Liver (tissue), 9 donors: Measurements from ENCODE around the gene OR6B1. TPM values are rescaled to one million over a fixed set of nuclear protein-coding genes. Genes with fewer than 3 reads are reported as not detected.

Source experiments
- DNase-seq: peaks from one replicate; pipeline ENCODE4 v3.0.0-alpha.2; 2017; ENCODE audit warnings: low spot score
- H3K27ac ChIP-seq, 2 donors: one replicate each; pipeline ENCODE4 v1.7.0; 2013; ENCODE audit warnings: inconsistent platforms in 2 of 2, low read length in 2 of 2, control low read depth in 1 of 2, low read depth in 1 of 2, mild to moderate bottlenecking in 1 of 2
- H3K27me3 ChIP-seq, 4 donors: one replicate each; pipeline versions ENCODE4 v1.6.1 to v1.7.0; 2013; ENCODE audit warnings: low read length in 3 of 4, inconsistent platforms in 1 of 4, mild to moderate bottlenecking in 1 of 4, moderate library complexity in 1 of 4; ENCODE audit not compliant: control insufficient read depth in 4 of 4, insufficient read depth in 4 of 4
- H3K36me3 ChIP-seq, 4 donors: one replicate each; pipeline versions ENCODE4 v1.6.1 to v1.7.0; 2013; ENCODE audit warnings: low read length in 3 of 4, mild to moderate bottlenecking in 3 of 4, low read depth in 1 of 4, moderate library complexity in 1 of 4; ENCODE audit not compliant: control insufficient read depth in 4 of 4, insufficient read depth in 3 of 4
- H3K4me1 ChIP-seq, 4 donors: one replicate each; pipeline versions ENCODE4 v1.6.1 to v1.7.0; 2013; ENCODE audit warnings: low read length in 3 of 4, mild to moderate bottlenecking in 3 of 4, moderate library complexity in 1 of 4; ENCODE audit not compliant: control insufficient read depth in 4 of 4, insufficient read depth in 4 of 4
- H3K4me3 ChIP-seq, 3 donors: one replicate each; pipeline versions ENCODE4 v1.6.1 to v1.7.0; 2013; ENCODE audit warnings: low read length in 3 of 3, control low read depth in 1 of 3, low read depth in 1 of 3, mild to moderate bottlenecking in 1 of 3
- H3K9ac ChIP-seq, 2 donors: one replicate each; pipeline ENCODE4 v1.7.0; 2013; ENCODE audit warnings: low read length in 2 of 2, mild to moderate bottlenecking in 2 of 2, moderate library complexity in 2 of 2, control low read depth in 1 of 2, low read depth in 1 of 2
- H3K9me3 ChIP-seq, 4 donors: one replicate each; pipeline versions ENCODE4 v1.6.1 to v1.7.0; 2013; ENCODE audit warnings: low read length in 3 of 4; ENCODE audit not compliant: control insufficient read depth in 4 of 4
- EGR1 ChIP-seq, 2 donors: IDR thresholded peaks; 2 replicates each; pipeline ENCODE4 v1.6.1; 2016 to 2018; ENCODE audit warnings: antibody characterized with exemption in 2 of 2, low read depth in 2 of 2
- FOXA1 ChIP-seq: IDR thresholded peaks from 2 replicates; pipeline ENCODE4 v1.6.1; 2016; ENCODE audit warnings: antibody characterized with exemption
- FOXA2 ChIP-seq: IDR thresholded peaks from 2 replicates; pipeline ENCODE4 v1.6.1; 2016; ENCODE audit warnings: antibody characterized with exemption
- GABPA ChIP-seq, 2 donors: IDR thresholded peaks in 1 of 2; conservative IDR thresholded peaks in 1 of 2; 2 replicates each; pipeline ENCODE4 v1.6.1; 2016; ENCODE audit warnings: antibody characterized with exemption in 2 of 2, mild to moderate bottlenecking in 1 of 2, moderate library complexity in 1 of 2
- HNF4A ChIP-seq, 2 donors: conservative IDR thresholded peaks; 2 replicates each; pipeline ENCODE4 v1.6.1; 2016; ENCODE audit warnings: antibody characterized with exemption in 2 of 2, mild to moderate bottlenecking in 2 of 2
- HNF4G ChIP-seq: IDR thresholded peaks from 2 replicates; pipeline ENCODE4 v1.6.1; 2016; ENCODE audit warnings: antibody characterized with exemption
- JUND ChIP-seq, 2 donors: IDR thresholded peaks; 2 replicates each; pipeline ENCODE4 v1.6.1; 2016; ENCODE audit warnings: antibody characterized with exemption in 2 of 2
- RXRA ChIP-seq, 2 donors: IDR thresholded peaks; 2 replicates each; pipeline ENCODE4 v1.6.1; 2017 to 2018; ENCODE audit warnings: antibody characterized with exemption in 2 of 2, mild to moderate bottlenecking in 1 of 2
- SP1 ChIP-seq: IDR thresholded peaks from 2 replicates; pipeline ENCODE4 v1.6.1; 2018; ENCODE audit warnings: antibody characterized with exemption, mild to moderate bottlenecking
- TAF1 ChIP-seq: conservative IDR thresholded peaks from 2 replicates; pipeline ENCODE4 v1.6.1; 2016; ENCODE audit warnings: antibody characterized with exemption, mild to moderate bottlenecking
- WGBS: extraction: QIAGEN DNeasy Blood & Tissue Kit; methylation state at CpG from one replicate; pipeline ENCODE4 v1.1.7; 2013; 5-methylcytosine and 5-hydroxymethylcytosine counted together
- polyA plus RNA-seq, 2 donors: library from polyadenylated mRNA; stranded (reverse) in 1 of 2; unstranded in 1 of 2; fragments of 200-250 nt in 1 of 2; fragments of >200 nt in 1 of 2; fragmentation: Nextera tagmentation in 1 of 2; extraction: Ambion mirVana in 1 of 2; gene quantifications; one replicate each; pipeline versions ENCODE4 v1.2.1 to v1.2.3, GENCODE V29; 2013 to 2015
- total RNA-seq, 2 donors: library from RNA; depleted of rRNA; stranded (reverse); fragments of >200 nt; gene quantifications; one replicate each; pipeline ENCODE4 v1.2.3, GENCODE V29; 2014
- TF ChIP-seq, protein P1 (sequence below): IDR thresholded peaks from 2 replicates; pipeline ENCODE4 v1.6.1; 2016; ENCODE audit warnings: antibody characterized with exemption, mild to moderate bottlenecking
- TF ChIP-seq, protein P2 (sequence below): IDR thresholded peaks from 2 replicates; pipeline ENCODE4 v1.6.1; 2016; ENCODE audit warnings: antibody characterized with exemption
- TF ChIP-seq, protein P3 (sequence below): IDR thresholded peaks from 2 replicates; pipeline ENCODE4 v1.6.1; 2016; ENCODE audit warnings: antibody characterized with exemption
- TF ChIP-seq, protein P4 (sequence below): fragments of 150-350 bp; IDR thresholded peaks from 2 replicates; pipeline ENCODE4 v1.5.1; 2017; ENCODE audit warnings: improper control_type of control experiment, low read depth, low read length; ENCODE audit not compliant: missing input control
- donor health status: healthy.
- donor health status: healthy.
- donor health status: healthy.
- donor health status: healthy.
- donor health status: healthy.

OR6B1 gene
- total and polyA plus RNA-seq, 4 donors = 0.05 TPM; not detected in 3

DNA sequence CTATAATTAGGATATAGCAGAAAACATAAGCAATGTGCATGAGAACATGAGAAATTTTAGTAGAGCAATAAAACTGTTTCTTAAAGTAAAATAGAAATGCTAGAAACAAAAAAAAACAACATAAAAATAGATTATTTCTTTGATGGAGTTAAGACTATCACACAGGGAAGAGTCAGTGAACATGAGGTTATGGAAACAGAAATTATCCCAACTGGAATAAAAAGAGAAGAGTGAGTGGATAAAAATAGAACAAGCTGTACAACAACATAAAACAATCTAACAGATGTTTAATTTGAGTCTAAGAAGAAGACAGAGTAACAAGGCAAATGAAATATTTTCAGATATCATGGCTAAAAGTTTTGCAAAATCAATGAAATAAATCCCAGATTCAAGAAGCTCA, 7.5 kb upstream of the OR6B1 start:
- H3K27me3 ChIP-seq = no peaks in the 10 kb centered on the region
- H3K9ac ChIP-seq = no peak overlapping the region
- no peaks in the 10 kb centered on the region for H3K36me3 ChIP-seq
- TF ChIP-seq HNF4G = no peak
- no peak for TF ChIP-seq SP1
- TF ChIP-seq FOXA1 = no peak
- no peak for TF ChIP-seq EGR1 (IDR thresholded peaks at IDR 0.05; ENCODE audit: low read depth in 2 of 2)
- TF ChIP-seq TAF1 = no peak
- TF ChIP-seq GABPA (IDR thresholded peaks at IDR 0.05 in 1 of 2, conservative IDR thresholded peaks at IDR 0.05 in 1 of 2) = no peak
- H3K4me3 ChIP-seq = no peak overlapping the region
- H3K9me3 ChIP-seq = no peaks in the 10 kb centered on the region
- no peak for DNase-seq
- no peaks in the 10 kb centered on the region for H3K4me1 ChIP-seq
- no peak overlapping the region for H3K27ac ChIP-seq

DNA sequence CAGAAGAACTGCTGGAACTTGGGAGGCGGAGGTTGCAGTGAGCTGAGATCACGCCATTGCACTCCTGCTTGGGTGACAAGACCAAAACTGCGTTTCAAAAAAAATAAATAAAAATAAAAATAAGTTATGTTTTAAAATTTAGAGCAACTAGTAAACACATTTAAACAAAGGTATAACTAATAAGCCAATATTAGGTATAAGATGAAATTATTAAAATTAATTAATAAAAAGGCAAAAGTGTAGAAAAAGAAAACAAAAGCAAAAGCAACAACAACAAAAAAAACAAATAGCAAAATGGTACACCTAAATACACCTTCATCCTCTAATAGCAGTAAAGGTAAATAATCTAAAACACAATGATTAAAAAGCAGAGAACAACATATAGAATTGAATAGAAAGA, 6.2 kb upstream of the OR6B1 start:
- Histone ChIP-seq H3K9me3 (no peaks in the 10 kb centered on the region), H3K27me3 (no peaks in the 10 kb centered on the region), H3K4me3 (no peak overlapping the region), H3K9ac (no peak overlapping the region), H3K36me3 (no peaks in the 10 kb centered on the region), H3K27ac (no peak overlapping the region), H3K4me1 (no peaks in the 10 kb centered on the region)
- DNase-seq = no peak
- 91% methylated on average over 3 of the region's 3 CpGs for WGBS
- TF ChIP-seq FOXA1 (no peak), RXRA (IDR thresholded peaks at IDR 0.05) (no peak), HNF4A (conservative IDR thresholded peaks at IDR 0.05) (no peak), EGR1 (IDR thresholded peaks at IDR 0.05; ENCODE audit: low read depth in 2 of 2) (no peak), JUND (IDR thresholded peaks at IDR 0.05) (no peak), HNF4G (no peak), FOXA2 (no peak), GABPA (IDR thresholded peaks at IDR 0.05 in 1 of 2, conservative IDR thresholded peaks at IDR 0.05 in 1 of 2) (no peak)
- TF ChIP-seq, protein P1, sequence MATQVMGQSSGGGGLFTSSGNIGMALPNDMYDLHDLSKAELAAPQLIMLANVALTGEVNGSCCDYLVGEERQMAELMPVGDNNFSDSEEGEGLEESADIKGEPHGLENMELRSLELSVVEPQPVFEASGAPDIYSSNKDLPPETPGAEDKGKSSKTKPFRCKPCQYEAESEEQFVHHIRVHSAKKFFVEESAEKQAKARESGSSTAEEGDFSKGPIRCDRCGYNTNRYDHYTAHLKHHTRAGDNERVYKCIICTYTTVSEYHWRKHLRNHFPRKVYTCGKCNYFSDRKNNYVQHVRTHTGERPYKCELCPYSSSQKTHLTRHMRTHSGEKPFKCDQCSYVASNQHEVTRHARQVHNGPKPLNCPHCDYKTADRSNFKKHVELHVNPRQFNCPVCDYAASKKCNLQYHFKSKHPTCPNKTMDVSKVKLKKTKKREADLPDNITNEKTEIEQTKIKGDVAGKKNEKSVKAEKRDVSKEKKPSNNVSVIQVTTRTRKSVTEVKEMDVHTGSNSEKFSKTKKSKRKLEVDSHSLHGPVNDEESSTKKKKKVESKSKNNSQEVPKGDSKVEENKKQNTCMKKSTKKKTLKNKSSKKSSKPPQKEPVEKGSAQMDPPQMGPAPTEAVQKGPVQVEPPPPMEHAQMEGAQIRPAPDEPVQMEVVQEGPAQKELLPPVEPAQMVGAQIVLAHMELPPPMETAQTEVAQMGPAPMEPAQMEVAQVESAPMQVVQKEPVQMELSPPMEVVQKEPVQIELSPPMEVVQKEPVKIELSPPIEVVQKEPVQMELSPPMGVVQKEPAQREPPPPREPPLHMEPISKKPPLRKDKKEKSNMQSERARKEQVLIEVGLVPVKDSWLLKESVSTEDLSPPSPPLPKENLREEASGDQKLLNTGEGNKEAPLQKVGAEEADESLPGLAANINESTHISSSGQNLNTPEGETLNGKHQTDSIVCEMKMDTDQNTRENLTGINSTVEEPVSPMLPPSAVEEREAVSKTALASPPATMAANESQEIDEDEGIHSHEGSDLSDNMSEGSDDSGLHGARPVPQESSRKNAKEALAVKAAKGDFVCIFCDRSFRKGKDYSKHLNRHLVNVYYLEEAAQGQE = no peak
- TF ChIP-seq, protein P2, sequence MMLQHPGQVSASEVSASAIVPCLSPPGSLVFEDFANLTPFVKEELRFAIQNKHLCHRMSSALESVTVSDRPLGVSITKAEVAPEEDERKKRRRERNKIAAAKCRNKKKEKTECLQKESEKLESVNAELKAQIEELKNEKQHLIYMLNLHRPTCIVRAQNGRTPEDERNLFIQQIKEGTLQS = no peak
- TF ChIP-seq, protein P3, sequence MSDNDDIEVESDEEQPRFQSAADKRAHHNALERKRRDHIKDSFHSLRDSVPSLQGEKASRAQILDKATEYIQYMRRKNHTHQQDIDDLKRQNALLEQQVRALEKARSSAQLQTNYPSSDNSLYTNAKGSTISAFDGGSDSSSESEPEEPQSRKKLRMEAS = no peak
- TF ChIP-seq, protein P4, sequence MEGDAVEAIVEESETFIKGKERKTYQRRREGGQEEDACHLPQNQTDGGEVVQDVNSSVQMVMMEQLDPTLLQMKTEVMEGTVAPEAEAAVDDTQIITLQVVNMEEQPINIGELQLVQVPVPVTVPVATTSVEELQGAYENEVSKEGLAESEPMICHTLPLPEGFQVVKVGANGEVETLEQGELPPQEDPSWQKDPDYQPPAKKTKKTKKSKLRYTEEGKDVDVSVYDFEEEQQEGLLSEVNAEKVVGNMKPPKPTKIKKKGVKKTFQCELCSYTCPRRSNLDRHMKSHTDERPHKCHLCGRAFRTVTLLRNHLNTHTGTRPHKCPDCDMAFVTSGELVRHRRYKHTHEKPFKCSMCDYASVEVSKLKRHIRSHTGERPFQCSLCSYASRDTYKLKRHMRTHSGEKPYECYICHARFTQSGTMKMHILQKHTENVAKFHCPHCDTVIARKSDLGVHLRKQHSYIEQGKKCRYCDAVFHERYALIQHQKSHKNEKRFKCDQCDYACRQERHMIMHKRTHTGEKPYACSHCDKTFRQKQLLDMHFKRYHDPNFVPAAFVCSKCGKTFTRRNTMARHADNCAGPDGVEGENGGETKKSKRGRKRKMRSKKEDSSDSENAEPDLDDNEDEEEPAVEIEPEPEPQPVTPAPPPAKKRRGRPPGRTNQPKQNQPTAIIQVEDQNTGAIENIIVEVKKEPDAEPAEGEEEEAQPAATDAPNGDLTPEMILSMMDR = no peak
